HG03060 (cell line): ENCODE data around the gene TMEM209.
"Not testable (repeated sequence)": the region's sequence is repeated elsewhere in the genome, so short reads cannot be mapped to it uniquely, and the experiment has no call there.

Experiments
- ATAC-seq: cut with Tn5 transposase; IDR thresholded peaks from one replicate; pipeline ENCODE4 v1.9.1; 2021; ENCODE audit warnings: low read depth, moderate number of reproducible peaks; ENCODE audit not compliant: unreplicated experiment

The TMEM209 gene

GRCh38 chr7:130178251-130178650 is 27.0 kb downstream of the TMEM209 start:
- ATAC-seq = no peak

DNA sequence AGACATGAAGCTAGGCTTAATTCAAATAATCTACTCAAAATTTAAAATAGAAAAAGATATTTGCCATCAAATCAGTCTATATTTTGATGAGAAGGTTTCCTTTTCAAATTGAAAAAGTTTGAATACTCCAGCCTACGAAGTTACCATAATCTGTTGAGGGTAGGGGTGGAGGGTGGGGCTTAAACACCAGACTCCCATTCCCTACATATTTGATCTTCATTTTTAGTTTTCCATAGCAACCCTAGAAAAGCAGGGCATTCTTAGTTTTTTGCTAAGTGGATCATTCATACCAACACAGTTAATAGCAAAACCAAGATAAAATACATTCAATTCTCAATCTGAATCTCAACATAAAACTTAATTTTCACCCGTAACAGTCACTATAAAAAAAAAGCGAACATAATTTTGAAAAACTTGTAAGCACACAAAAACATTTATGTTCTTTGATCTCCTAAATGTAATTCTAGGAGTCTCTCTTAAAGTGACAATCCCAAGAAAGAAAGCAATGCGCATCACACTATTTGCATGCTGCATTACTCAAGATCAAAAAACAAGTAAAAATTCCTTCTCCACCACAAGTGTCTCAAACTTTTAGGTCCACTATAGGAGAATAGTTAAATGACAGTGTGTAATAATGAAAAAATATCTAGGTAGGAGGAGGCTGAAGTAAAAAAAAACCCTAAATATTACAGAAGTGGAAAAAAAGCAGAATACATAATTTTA is 30.8 kb downstream of the TMEM209 start:
- no peak for ATAC-seq

DNA sequence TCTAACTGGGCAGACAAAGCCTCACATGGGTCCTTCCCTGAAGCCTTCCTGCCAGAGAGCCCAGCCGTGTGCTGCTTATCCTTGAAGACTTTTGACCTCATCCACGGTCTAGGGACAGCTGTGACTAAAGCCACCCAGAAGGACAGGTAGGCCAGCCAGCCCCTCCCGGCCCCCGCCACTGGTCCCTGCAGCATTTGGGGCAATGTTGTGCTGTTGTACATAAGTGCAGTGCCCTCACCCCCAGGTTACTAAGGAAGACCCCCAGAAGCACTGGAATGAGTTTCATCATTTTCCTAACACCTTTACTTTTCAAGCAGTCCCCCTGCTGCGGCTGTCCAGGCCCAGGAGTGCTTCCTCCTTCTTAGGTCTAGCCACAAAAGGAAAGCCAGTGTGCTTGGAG is 43.0 kb downstream of the TMEM209 start:
- no peak for ATAC-seq

DNA sequence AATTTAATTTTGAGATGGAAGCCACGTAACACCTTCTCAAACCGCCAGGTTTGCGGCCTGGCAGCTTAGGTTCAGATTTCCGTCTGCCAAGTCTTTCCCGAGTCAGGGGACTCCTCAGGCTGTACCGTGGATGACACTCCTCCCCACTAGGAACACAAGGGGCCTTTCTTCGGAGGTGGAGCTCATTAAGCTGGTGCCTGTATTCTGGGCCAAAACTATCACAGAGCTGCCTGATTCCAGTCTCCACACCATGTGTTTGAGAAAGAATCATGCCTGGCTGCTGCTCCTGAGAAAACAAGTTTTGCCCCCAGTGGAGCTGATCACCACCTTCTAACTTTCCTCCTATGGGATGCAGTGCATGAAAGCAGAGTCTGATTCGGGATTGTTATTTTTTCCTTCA is 44.8 kb downstream of the TMEM209 start:
- ATAC-seq = no peak

DNA sequence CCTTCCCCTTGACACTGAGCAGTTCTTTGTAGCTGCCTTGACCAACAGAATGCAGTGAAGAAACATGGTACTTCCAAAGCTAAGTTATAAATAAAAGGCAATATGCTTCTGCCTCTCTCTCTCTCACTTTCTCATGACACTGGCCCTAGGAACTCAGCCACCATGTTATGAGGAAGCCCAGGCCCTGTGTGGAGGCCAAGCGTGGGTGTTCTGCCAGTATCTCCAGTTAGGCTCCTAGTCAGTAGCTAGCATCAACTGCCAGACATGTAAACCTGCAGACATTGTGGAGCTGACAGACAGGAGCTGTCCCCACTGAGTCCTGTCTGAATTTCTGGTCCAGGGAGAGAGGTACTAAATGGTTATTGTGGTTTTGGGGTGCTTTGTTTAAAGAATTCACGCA is 45.2 kb downstream of the TMEM209 start:
- no peak for ATAC-seq

DNA sequence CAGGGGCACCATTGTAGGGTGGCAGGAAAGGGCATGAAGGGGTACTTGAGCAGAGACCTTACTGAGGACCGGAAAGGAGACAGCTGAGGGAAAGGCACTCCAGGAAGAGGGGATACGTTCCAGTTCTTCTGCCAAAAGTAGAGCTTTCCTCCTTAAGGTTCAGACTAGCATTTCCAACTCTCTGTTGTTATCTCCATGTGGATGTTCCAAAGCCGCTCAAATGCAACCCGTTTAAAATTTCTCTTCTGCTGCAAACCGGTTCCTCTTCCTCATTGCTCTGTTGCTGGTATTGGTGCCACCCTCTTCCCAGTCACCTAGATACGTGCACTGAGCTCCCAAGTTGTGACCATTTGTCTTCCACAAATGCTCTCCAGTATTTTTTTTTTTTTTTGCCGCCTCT is 47.5 kb downstream of the TMEM209 start:
- no peak for ATAC-seq

GRCh38 chr7:130156140-130156539 is 49.1 kb downstream of the TMEM209 start:
- no peak for ATAC-seq

DNA sequence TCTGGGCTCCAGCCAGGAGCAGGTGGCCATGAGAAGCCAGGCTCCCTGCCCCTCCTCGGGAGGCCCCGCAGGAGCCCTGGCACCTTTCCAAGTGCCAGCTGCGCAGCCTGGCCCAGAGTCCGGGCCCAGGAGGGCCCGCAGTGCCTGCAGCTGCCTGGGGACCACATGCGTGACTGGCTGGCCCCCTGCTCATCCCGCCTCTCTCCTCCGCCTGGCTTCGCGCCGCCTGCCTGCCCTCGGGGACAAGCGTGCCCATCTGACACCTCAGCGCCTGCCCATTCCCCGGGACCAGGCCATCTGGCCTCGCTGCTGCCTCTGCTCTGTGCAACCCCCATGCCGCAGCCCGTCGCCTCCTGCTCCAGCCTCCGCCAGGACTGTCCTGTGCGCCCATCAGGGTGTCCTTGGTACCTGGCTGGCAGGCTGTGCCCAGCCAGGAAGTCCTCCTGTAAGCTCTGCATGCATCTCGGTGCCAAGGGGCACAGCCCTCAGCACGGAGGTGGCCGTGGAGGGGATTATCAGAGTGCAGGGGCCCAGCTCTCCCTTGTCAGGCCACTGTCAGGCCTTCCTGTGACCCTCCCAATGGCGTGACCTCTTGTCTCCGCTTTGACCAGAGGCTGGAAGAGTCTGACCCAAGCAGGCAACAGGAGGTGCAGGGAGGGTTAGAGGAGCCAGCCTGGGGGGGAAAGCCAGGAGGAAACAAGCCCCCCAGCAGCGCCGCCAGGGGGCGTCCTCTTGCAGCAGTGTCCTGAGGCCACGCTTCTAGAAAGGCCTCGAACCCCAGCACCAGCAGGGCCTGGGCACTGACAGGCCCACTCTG is 50.5 kb downstream of the TMEM209 start:
- no peak for ATAC-seq

GRCh38 chr7:130154131-130154500 is 51.1 kb downstream of the TMEM209 start:
- ATAC-seq = no peak

DNA sequence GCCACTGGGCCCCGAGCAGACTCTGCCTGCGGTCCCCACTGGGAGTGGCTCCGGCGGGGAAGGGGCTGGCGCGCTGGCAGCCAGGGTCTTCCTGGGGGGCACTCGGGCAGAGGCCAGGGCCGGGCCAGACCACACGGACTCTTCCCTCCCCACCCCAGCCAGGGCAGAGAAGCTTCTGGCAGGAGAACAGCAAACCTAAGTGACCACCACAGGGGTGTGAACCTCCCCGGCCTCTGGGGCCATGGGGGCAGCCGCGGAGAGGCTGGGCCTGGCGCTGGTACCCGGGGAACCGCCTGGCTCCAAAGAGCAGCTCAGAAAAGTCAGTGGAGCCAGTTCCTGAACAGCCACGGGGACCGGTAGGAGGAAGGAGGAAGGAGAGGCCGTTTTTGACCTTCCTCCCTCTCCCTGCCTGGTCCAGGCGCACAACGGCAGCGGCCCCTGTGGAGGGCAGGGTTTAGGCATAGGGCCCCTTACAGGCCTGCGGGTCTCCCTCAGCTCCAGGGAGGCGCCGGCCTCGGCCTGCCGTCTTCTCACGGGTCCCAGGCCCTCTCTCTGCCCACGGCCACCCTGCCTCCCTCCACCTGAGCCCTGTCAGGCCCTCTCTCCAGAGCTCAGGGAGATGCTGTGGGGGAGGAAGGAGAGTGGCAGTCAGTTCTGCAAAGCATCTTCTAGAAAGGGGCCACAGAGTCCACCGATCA is 51.8 kb downstream of the TMEM209 start:
- ATAC-seq = no peak

DNA sequence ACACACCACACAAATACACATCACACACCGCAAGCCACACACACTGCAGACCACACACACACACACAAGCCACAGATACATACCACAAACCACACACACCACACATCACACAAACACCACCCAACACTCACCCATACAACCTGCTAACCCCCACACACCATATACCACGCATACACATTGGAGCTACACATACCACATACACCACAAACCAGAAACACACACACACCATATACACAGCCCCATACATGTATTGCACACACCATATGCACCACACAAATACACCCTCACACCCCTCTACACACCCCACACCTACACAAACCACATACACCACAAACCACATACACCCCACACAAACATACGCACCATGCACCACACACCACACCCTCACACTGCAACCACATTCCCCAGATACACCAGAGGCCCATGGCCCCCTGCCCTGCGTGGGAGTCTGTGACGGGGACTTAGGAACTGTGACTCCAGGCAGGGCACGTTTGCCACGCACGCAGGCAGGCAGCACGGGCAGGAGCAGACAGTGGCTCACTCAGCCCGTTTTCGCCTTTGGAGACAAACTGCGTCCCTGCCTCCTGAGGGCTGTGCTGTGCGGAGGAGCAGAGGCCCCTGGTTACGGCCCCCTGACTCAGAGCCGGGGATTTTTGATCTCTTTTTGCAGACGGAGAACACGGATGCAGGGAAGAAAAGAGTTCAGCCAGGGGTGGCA is 52.6 kb downstream of the TMEM209 start:
- no peak for ATAC-seq

GRCh38 chr7:130151591-130152492 is 53.4 kb downstream of the TMEM209 start:
- no peak for ATAC-seq

DNA sequence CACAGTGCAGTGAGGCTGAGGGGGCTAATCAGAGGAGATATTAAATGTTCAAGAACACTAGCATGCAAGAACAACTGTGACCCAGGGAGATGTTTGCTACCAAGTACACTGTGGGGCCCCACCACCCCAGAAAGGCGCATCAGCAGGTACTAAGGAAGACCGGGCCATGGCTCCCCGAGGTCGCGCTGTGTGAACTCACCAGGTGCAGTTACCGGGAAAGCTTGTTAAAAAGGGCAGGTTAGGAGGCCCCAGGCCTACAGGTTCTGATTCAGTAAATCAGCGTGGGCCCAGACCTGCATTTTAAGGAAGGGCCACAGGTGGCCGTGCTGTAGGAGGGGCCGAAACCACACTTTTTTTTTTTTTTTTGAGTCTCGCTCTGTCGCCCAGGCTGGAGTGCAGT is 54.6 kb downstream of the TMEM209 start:
- no peak for ATAC-seq

DNA sequence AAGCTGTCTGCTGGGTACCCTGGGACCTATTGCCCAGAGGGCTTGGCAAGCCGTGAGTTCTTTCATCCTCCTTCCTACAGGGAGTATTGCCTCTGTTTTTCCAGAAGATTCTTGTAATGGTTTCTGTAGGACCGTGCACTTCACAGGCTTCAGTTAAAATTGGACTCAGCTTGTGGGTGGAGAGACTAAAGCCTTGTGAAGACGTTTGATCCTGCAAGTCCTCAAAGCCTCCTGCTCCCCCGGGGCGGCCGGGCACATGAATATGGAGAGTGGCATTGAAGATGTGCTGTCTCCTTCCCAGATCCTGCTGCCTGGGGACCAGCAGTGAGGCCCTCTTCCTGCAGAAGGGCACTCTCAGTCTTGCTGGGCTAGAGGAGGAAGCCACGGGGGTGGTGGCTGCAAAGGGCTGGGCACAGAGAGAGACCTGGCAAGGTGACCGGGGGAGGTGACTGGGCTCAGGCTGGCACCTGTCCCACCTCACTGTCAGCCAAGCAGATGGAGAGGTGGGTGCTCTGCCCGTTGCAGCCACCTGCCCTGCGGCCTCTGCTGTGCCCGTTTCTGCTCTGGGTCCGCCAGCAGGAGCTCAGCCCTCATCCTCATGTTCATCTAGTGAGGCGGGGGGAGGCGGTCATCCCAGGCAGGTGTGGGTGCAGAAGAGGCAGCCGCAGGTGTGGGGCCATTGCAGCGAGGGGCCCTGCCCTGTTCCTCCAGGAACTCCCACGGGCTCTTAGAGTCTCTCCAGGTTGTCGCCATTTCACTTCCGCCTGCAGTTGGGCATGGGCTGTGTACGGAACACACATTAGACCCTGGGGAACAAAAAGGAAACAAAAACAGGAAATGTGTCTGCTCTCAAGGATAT is 55.7 kb downstream of the TMEM209 start:
- no peak for ATAC-seq

DNA sequence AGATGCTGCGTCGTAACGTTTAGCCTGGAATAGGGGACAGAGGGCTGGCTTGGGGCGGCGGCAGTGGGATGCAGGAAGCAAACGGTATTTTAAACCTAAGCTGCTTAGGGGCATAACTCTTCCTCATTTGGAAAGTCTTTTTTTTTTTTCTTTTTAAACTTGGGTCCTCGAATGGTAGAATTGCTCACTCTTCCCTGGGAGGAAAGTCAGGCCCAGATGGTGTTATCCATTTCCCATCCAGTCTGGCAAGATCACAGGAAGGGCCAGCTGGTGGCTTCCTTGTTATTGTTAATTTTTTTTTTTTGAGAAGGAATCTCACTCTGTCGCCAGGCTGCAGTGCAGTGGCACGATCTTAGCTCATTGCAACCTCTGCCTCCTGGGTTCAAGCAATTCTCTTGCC is 56.6 kb downstream of the TMEM209 start:
- no peak for ATAC-seq

DNA sequence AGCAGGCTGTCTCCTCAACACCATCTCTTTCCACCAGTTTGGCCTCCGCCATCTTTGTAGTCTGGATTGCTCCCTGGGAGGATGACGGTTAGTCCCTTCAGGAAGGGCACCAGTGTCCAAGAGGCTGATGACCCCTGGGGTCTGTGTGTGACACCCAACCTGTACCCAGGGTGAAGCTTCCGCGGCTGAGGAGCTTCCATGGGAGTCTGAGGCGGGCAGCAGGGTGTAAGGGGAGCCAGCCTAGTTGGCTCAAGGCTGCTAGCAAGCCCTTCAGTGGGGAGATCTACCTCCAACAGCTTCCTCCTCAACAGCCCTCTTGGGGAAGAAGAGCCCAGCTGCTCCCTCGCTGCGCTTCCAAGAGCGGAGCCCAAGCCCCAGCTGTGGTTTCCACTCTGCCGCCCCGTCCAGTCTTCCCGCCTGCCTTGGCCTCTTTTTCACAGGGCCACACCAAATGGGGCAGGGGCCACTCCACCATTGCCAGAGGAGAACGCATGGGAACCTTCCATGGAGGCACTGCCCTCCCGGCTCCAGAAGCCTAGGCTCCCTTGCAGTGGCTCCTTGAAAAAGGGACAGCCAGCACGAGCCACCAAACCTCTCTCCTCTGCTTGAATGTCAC is 57.4 kb downstream of the TMEM209 start:
- ATAC-seq = no peak

DNA sequence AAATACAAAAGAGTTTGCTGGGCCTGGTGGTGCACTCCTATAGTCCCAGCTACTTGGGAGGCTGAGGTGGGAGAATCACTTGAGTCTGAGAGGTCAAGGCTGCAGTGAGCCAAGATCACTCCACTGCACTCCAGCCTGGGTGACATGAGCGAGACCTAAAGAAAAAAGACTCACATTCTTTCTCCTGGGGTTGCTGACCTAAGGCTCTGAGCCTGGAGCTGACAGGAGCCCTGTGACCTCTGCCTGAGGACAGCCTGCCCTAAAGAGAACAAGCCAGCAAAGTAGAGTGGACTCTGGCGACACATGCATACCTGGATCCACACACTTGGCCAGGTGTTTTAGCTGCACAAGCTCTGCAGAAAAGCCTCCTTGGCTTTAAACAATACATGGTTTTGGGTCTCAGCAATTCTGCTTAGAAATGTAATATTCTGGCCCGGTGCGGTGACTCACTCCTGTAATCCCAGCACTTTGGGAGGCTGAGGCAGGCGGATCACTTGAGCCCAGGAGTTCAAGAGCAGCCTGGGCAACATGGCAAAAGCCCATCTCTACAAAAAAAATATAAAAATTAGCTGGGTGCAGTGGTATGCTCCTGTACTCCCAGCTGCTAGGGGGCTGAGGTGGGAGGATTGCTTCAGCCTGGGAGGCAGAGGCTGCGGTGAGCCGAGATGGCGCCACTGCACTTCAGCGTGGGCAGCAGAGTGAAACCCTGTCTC is 58.4 kb downstream of the TMEM209 start:
- no peak for ATAC-seq

GRCh38 chr7:130146142-130146541 is 59.1 kb downstream of the TMEM209 start:
- ATAC-seq = not testable (repeated sequence)
